GM18870 (cell line): ENCODE measurements around the gene CD200R1L.

Experiments used
- ATAC-seq: cut with Tn5 transposase; IDR thresholded peaks from one replicate; pipeline ENCODE4 v1.9.1; 2021; ENCODE audit warnings: moderate library complexity; ENCODE audit not compliant: unreplicated experiment

Gene CD200R1L

GRCh38 chr3:112793326-112794081 is 53.2 kb downstream of the CD200R1L start:
- no peak for ATAC-seq

DNA sequence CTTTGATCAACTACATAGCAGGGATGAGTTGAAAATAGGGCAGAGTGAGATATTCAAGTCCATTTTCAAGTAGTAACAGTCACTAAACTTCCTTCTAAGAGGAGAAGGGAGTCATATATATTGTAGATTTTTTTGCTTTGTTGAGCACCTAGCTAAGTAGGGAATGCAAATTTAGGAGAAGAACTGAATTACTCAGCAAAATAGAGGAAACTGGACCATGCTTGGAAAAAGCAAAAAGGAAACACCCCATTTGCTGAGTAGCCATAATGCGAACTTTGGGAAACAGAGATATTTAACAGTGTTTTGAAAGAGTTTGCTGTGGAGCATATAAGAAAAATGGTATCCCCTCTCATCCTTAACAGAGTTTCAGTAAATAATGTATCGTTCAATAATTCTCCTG is 54.9 kb downstream of the CD200R1L start:
- ATAC-seq, result no peak

GRCh38 chr3:112789787-112790186 is 56.9 kb downstream of the CD200R1L start:
- no peak for ATAC-seq

- ATAC-seq, result no peak
These were observed 59.6 kb downstream of the CD200R1L start for GRCh38 chr3:112786881-112787579.

GRCh38 chr3:112786002-112786590 is 60.6 kb downstream of the CD200R1L start:
- ATAC-seq, result no peak

DNA sequence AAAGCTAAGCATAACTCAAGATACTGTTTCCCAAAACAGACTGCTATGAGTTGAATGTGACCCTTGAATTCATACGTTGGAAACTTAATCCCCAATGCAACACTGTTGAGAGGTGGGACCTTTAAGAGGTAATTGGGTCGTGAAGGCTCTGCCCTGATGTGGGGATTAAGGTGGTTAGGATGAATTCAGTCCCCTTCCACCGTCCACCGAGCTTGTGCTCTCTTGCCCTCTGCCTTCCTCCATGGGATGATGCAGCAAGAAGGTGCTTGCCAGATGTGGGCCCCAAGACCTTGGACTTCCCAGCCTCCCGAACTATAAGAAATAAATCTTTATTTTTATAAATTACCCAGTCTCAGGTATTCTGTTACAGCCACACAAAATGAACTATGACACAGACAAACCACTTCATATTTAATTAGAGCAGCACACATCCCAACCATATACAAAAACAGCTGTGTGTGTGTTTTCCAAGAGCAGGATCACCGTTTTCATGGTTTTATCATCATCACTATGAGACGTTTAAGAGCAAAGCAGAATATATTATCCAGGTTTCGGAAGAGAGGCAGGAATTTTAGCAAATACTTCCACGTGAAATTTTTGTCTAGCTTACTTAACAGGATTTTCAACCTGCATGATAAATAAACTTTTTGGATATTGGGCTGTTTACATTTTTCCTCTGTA is 61.2 kb downstream of the CD200R1L start:
- no peak for ATAC-seq

DNA sequence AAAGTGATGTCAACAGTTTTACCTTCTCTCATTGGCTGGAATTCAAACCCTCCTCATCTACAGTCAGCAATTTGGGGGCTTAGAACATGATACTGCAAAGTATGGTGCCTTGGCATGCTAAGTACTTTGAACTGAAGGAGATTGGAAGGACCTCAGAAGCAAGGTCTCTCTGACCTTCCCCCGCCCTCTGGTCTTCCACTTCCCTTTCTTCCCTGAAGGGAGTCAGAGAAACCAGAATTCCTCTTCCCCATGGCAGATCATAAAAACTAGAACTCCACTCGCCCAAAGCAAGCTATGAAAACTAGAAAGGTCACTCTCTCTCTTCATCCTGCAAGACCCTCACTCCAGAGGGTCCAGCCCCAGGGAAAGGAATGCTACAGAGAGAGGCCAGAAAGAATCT is 64.2 kb downstream of the CD200R1L start:
- no peak for ATAC-seq

DNA sequence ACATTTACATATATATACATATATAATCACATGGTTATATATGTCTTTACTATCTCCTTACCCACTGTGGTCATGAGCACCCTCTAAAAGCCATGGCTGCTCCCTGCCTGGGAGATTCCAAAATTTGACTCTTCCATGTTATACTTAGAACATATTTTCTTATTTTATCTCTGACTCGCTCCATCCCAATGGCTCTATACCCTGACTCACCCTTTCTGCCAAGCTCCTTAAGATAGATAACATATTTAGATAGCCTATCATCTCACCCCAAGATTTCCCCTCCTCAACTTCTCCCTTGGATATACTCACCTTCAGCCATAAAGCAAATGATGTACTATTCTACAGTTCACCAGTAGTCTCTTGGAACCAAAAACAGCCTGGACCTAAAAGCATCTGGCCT is 65.1 kb downstream of the CD200R1L start:
- ATAC-seq, result no peak

- no peak for ATAC-seq
These were observed 66.8 kb downstream of the CD200R1L start for GRCh38 chr3:112779558-112780480.

GRCh38 chr3:112779011-112779410 is 67.7 kb downstream of the CD200R1L start:
- ATAC-seq, result no peak

DNA sequence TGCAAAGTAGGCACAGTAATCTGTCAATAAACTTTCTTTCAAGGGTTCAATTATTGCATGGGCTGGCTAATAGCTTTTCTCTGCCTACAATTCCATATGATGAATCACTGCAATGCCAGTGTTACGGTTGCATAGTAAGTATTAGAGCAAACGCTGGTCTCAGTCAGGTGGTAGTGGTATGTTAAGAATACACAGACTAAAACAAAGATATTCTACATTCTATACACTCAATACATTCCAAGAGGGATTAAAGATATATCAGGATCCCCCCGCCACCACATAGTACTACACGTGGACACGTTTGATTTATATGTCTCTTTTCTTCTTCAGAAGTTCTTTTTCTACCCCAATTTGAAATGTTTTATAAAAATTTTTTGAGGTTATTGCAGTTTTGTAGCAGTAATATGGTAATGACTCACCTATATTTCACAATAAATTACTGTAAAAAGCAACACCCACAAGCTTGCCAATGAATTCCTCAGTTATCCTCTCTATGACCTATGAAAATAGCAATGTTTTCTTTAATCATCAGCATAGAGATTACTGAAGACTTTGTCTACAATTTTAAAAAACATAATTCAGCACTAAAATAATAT is 68.2 kb downstream of the CD200R1L start:
- ATAC-seq, result no peak

- ATAC-seq, result no peak
These were observed 68.9 kb downstream of the CD200R1L start for GRCh38 chr3:112777811-112778210.

- ATAC-seq, result no peak
These were observed 69.8 kb downstream of the CD200R1L start for GRCh38 chr3:112776836-112777235.

GRCh38 chr3:112776000-112776399 is 70.7 kb downstream of the CD200R1L start:
- ATAC-seq, result no peak

- ATAC-seq, result no peak
These were observed 71.5 kb downstream of the CD200R1L start for GRCh38 chr3:112775011-112775742.

DNA sequence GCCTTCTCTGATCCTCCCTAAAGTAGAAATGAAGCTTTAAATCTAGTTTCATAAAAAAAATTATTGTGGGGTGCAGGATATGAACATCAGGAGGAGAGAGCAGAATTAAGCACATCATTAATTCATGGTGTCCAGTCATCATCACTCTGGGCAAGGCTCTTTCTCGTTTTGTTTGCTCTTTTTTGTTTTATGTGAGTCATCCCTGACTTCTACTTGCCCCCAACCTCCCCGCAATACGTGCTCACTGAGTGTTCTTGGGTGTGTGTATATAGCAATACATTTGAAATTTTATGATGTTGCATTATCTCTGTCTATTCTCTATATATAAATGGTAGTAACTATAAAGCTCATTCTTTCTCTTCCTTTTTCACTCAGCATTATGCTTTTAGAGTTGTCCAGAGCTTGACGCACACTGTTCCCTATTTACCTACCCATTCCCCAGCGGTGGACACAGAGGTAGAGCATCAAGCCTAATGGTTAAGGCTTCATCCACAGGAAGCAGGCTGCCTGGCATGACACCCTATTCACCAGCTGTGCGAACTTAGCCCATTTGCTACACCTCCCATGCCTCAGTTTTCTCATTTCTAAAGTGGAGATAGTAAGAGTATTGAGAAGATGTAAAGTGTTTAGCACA is 72.3 kb downstream of the CD200R1L start:
- no peak for ATAC-seq

- no peak for ATAC-seq
These were observed 72.8 kb downstream of the CD200R1L start for GRCh38 chr3:112773864-112774263.

DNA sequence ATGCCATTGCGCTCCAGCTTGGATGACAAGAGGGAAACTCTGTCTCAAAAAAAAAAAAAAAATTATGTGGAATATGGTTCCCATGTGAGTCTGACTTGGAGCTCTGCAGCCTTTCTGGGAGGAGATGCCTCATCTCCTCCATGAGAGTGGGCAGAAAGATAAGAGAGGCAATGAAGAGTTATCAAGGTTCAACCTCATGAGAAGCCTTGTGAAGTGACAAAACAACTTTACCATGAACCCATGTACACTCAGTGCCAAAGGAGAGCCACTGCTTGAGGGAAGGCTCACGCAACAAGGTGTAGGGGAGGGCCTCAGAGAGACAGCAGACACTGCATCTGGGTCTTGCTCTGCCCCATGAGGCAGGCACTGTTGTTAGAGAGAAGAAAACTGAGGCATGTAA is 75.7 kb downstream of the CD200R1L start:
- ATAC-seq, result no peak

DNA sequence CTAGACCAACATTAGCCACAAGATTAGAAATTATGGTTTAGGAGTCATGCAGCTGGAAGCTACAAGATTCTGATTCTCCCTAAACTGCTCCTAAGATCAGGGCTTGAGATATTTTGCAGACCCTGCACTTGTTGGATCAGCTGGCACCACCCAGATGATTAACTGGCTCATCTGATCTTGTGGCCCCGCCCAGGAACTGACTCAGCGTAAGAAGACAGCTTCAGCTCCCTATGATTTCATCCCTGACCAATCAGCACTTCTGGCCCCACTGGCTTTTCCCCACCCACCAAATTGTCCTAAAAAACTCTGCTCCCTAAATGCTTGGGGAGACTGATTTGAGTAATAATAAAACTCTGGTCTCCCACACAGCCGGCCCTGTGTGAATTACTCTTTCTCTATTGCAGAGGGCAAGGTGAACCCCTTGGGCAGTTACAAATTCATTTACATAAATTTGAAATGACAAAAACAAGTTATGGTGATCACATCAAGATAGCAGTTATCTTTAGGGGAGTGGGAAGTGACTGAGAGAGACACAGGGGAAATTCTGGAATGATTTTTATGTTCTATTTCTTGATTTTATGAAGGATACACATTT is 76.5 kb downstream of the CD200R1L start:
- ATAC-seq, result no peak
